Spinal cord (tissue), 10 donors: ENCODE data around the gene APOD. TPM values are rescaled to one million over a fixed set of nuclear protein-coding genes. Genes with fewer than 3 reads are reported as not detected.

ENCODE experiments used
- DNase-seq, 6 donors: peaks; one replicate each; pipeline versions ENCODE4 v3.0.0 to v3.0.0-alpha.2; 2013 to 2015; ENCODE audit warnings: low spot score in 6 of 6, low read depth in 4 of 6
- H3K27ac ChIP-seq: one replicate; pipeline ENCODE4 v1.5.1; 2013; ENCODE audit warnings: low read depth, low read length, control low read depth
- H3K27me3 ChIP-seq: one replicate; pipeline ENCODE4 v1.6.1; 2013; ENCODE audit warnings: low read length; ENCODE audit not compliant: control insufficient read depth, insufficient read depth
- H3K36me3 ChIP-seq: one replicate; pipeline ENCODE4 v1.6.1; 2013; ENCODE audit warnings: low read length; ENCODE audit not compliant: control insufficient read depth, insufficient read depth
- H3K4me1 ChIP-seq: one replicate; pipeline ENCODE4 v1.6.1; 2013; ENCODE audit warnings: low read length; ENCODE audit not compliant: control insufficient read depth, insufficient read depth
- H3K4me3 ChIP-seq: one replicate; pipeline ENCODE4 v1.5.1; 2013; ENCODE audit warnings: low read depth, low read length, control low read depth
- H3K9me3 ChIP-seq: one replicate; pipeline ENCODE4 v1.6.1; 2013; ENCODE audit warnings: low read length; ENCODE audit not compliant: control insufficient read depth, insufficient read depth
- whole genome bisulfite sequencing: methylation state at CpG from one replicate; pipeline ENCODE4 v1.1.5; 2013; ENCODE audit warnings: missing lambda C conversion rate; ENCODE audit not compliant: insufficient coverage; 5-methylcytosine and 5-hydroxymethylcytosine counted together
- polyA plus RNA-seq, 2 donors: library from polyadenylated mRNA; unstranded; fragments of 120-200 nt; gene quantifications; one replicate each; pipeline ENCODE4 v1.2.1, GENCODE V29; 2013; ENCODE audit not compliant: insufficient read length in 2 of 2
- total RNA-seq, 2 donors: library from RNA; depleted of rRNA in 1 of 2; stranded (reverse); fragments of 120-200 nt in 1 of 2; fragments of >200 nt in 1 of 2; gene quantifications; one replicate each; pipeline versions ENCODE4 v1.2.3 to v1.2.4, GENCODE V29; 2013 to 2014
- donor health status: healthy.

APOD gene
- total and polyA plus RNA-seq, 4 donors: 75.5 to 223 (median 175) TPM

DNA sequence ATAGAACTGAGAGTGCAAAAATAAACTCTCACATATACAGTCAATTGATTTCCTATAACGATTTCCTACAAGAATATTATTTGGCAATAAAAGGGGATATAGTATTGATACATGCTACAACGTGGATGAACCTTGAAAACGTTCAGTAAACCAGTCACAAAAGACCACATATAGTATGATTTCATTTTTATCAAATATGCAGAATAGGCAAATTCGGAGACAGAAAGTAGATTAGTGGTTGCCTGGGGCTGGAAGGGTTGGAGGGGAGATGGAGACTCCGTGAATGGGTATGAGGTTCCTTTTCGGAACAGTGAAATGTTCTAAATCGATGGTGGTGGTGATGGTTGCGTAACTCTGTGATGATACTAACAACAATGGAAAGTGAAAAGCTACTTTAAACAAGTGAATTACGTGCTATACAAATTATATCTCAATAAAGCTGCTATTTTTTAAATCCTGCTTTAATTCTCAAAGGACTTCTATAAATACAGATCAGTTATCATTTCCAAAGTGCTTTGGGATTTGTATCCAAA lies 6.0 kb downstream of the APOD start:
- no peak for DNase-seq
- peaks cover 18% of the 10 kb centered on the region for H3K4me1 ChIP-seq
- WGBS: 50% methylated on average over 2 of the region's 9 CpGs
- H3K27ac ChIP-seq: no peak overlapping the region
- H3K27me3 ChIP-seq: no peaks in the 10 kb centered on the region
- H3K4me3 ChIP-seq: no peak overlapping the region
- peaks cover 3% of the 10 kb centered on the region for H3K36me3 ChIP-seq
- H3K9me3 ChIP-seq: no peaks in the 10 kb centered on the region

DNA sequence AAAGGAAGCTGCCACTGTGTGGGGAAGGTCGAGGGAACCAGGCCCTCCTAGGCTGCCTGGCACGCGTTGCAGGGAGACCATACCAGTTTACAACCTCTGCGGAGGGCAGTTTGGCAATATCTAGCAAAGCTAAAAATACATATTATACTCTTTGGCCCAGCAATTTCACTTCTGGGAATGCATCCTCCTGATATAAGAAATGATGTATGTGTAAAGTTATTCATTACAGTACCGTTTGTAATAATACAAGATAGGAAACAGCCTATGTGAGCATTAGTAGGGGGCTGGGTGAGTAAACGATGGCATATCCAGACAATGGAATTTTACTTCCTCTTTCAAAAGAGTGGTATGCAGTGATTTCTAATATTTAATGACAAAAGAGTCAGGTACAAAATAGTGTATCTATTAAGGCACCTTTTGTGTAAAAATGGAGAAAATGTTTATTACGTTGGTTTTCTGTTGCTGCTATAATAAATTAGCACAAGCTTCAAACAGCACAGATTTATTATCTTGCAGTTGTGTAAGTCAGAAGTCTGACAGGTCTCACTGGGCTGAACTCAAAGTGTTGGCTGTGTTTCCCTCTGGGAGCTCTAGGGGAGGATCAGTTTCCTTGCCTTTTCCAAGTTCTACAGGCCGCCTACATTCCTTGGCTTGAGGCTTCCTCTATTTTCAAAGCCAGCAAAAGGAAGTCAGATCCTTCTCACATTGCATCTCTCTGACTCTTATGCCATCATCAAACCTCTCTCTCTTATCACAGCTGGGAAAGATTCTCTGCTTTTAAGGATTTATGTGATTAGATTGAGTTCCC lies 9.0 kb downstream of the APOD start:
- Histone ChIP-seq H3K9me3 (no peaks in the 10 kb centered on the region), H3K4me1 (peaks cover 4% of the 10 kb centered on the region), H3K27me3 (no peaks in the 10 kb centered on the region), H3K27ac (no peak overlapping the region), H3K4me3 (no peak overlapping the region), H3K36me3 (peaks cover 3% of the 10 kb centered on the region)
- WGBS: 72% methylated on average over 3 of the region's 8 CpGs
- DNase-seq: no peak

DNA sequence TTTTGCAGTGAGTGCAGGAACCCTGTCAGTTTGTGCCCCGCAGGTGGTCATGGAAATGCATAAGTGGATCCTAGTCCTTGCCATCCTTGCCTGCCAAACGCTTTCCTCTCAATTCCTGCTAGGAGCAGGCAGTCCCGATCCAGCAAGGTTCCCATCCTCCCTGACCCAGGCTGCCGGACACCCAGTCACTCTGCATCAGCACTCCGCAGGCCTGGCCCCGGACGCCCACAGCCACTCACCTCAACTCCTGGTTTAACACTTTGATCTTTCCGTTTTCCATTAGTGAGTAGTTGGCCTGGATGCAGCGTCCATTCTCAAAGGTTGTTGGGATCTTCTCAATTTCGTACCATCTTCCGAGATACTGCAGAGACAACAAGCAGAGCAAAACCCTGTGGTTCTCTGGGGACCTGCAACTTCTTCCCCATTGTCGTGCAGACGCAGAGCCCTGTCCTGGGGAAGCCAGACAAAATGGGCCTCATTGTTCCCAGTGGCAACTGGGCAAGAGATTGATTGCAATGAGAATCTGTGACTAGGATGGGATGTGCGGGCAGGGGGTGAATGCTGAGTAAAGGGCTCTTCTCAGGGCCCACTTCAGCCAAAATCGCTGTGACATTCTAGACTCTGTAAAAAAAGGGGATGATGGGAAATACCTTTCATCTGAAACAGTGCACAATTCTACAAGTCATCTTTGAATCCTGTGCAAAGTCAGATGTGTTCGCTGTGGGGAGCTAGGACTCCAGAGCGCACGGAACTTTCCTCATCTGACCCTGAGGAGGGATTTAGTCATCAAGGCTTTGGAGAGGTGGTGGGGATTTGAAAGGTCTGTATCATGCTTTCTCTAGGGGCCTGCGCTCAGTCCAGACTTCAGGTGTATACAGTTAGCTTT lies 9.9 kb downstream of the APOD start:
- H3K36me3 ChIP-seq: peaks cover 7% of the 10 kb centered on the region
- no peaks in the 10 kb centered on the region for H3K9me3 ChIP-seq
- no peak overlapping the region for H3K27ac ChIP-seq
- DNase-seq: no peak
- no peaks in the 10 kb centered on the region for H3K4me1 ChIP-seq
- WGBS: 78% methylated on average over 17 of the region's 19 CpGs
- no peaks in the 10 kb centered on the region for H3K27me3 ChIP-seq
- H3K4me3 ChIP-seq: no peak overlapping the region

DNA sequence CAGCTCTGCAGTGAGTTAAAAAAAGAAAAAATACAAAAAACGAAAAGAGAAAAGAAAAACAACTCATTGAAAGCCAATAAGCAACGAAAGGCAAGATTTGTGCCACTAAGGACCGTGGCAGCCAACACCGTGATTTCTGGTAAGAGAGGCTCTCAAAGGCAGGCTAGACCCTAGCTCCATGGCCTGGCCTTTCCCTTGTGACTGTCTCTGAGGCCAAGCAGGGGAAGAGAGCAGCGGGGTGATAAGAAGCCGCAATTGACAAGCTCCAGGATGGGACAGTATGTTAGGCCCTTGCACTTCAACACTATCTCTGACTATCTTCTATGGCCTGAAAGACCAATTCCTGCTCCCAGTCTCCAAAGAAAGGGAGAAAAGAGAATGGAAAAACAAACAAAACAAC lies 12.4 kb downstream of the APOD start:
- Histone ChIP-seq H3K36me3 (peaks cover 7% of the 10 kb centered on the region), H3K4me1 (no peaks in the 10 kb centered on the region), H3K27me3 (no peaks in the 10 kb centered on the region), H3K9me3 (no peaks in the 10 kb centered on the region), H3K4me3 (no peak overlapping the region), H3K27ac (no peak overlapping the region)
- no peak for DNase-seq
- 88% methylated on average over 4 of the region's 6 CpGs for WGBS

DNA sequence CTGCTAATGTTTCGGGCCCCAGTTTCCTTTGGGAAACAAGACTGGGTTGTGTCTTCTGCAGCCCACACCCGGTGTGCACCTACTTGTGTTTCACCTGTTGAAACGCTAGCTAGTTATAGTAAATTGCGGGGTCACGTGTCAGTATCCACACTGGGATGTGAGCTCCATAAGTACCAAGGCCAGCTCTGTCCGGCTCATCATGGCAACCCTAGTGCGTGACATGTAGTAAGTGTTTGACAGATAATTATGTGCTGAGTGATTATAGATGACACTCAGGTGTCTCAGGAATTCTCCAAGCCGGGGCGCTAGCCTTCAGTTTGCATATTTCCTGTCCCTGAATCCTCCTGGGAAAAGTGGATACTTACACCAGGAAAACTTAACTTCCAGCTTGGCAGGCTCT lies 12.8 kb downstream of the APOD start:
- H3K27ac ChIP-seq: no peak overlapping the region
- no peaks in the 10 kb centered on the region for H3K9me3 ChIP-seq
- WGBS: 93% methylated on average over 9 of the region's 9 CpGs
- H3K36me3 ChIP-seq: peaks cover 7% of the 10 kb centered on the region
- DNase-seq: no peak
- H3K4me3 ChIP-seq: no peak overlapping the region
- H3K27me3 ChIP-seq: no peaks in the 10 kb centered on the region
- no peaks in the 10 kb centered on the region for H3K4me1 ChIP-seq

DNA sequence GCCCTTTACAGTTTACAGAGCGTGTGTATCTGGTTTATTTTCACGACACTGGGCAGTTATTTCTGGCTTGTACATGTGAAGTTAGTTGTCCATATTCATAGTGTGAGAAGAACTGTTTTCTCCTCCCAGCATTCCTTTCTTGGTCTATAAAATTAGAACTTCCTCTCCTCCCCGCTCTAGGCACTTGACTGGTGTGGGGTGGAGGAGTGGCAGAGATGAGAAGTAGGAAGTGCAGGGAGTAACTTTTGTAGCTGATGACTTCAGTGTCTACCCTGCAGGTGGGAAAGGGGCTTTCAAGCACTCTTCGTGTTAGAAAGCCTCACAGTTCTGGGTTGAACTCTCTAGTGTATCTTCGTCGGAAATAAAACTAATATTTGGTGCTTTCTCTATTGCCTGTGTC lies 13.4 kb downstream of the APOD start:
- 100% methylated on average over 3 of the region's 6 CpGs for WGBS
- H3K36me3 ChIP-seq: peaks cover 7% of the 10 kb centered on the region
- H3K27me3 ChIP-seq: no peaks in the 10 kb centered on the region
- DNase-seq: no peak
- H3K4me1 ChIP-seq: no peaks in the 10 kb centered on the region
- H3K4me3 ChIP-seq: no peak overlapping the region
- H3K9me3 ChIP-seq: no peaks in the 10 kb centered on the region
- no peak overlapping the region for H3K27ac ChIP-seq

DNA sequence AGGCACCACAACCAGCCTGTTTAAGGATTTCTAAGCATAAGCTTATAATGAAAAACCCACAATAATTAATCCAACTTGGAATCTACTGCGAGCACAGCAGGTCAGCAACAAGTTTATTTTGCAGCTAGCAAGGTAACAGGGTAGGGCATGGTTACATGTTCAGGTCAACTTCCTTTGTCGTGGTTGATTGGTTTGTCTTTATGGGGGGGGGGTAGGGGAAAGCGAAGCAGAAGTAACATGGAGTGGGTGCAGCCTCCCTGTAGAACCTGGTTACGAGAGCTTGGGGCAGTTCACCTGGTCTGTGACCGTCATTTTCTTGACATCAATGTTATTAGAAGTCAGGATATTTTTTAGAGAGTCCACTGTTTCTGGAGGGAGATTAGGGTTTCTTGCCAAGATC lies 15.1 kb downstream of the APOD start:
- WGBS: 90% methylated on average over 4 of the region's 5 CpGs
- DNase-seq: no peak
- H3K27me3 ChIP-seq: no peaks in the 10 kb centered on the region
- peaks cover 6% of the 10 kb centered on the region for H3K36me3 ChIP-seq
- no peaks in the 10 kb centered on the region for H3K9me3 ChIP-seq
- no peaks in the 10 kb centered on the region for H3K4me1 ChIP-seq
- no peak overlapping the region for H3K27ac ChIP-seq
- H3K4me3 ChIP-seq: no peak overlapping the region

DNA sequence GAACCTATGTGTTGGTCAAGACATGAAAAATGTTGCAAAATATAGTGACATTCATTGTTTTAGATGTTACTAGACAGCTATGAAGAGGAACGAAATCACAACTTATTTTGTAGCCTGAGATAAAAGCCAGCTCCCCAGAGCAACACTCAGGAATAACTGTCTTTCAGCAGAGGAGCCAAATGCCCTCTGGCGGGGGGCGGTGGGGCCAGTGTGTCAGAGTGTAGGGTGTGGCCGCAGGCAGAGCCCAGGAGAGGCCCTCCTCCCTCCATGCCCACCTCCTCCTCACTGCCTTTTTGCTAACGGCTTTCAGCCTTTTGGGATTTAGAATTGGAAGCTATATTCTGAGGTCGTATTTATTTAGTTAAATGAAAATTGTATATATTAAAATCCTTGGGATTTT lies 16.9 kb downstream of the APOD start:
- Histone ChIP-seq H3K9me3 (no peaks in the 10 kb centered on the region), H3K4me1 (no peaks in the 10 kb centered on the region), H3K27ac (no peak overlapping the region), H3K36me3 (peaks cover 4% of the 10 kb centered on the region), H3K4me3 (no peak overlapping the region), H3K27me3 (no peaks in the 10 kb centered on the region)
- no peak for DNase-seq
- no CpG with 5 or more reads among the region's 6 CpGs for WGBS

DNA sequence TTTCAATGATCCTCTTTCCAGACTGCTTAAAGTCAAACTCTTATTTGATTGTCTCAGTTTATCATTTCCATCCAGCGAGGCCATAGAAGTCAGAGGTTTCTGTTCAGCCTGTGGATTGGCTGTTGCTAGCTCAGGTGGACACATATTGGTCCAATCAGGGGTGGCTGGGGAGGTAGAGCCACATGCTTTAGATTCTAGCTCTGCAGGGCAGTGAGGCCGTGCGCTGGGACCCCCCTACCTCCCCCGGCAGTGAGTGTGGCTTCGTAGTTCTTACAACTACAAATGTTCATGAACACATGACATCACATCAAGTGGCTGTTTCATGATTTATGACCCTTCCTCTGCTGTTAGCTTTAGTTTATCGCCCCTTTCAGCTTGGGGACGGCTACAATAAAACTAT lies 18.0 kb downstream of the APOD start:
- 68% methylated on average over 4 of the region's 7 CpGs for WGBS
- H3K36me3 ChIP-seq: peaks cover 4% of the 10 kb centered on the region

More for the DNA sequence above, 18.0 kb downstream of the APOD start:
- Histone ChIP-seq H3K27me3 (no peaks in the 10 kb centered on the region), H3K4me3 (no peak overlapping the region), H3K4me1 (no peaks in the 10 kb centered on the region), H3K9me3 (no peaks in the 10 kb centered on the region), H3K27ac (no peak overlapping the region)
- DNase-seq: peak in 1 of 6 donors; percentile 54
